ENCODE results near the gene IFNLR1.

GRCh38 chr1:24203404-24203803 lies 16.3 kb upstream of the IFNLR1 start:
- no peak for TF ChIP-seq CTCF (conservative IDR thresholded peaks at IDR 0.05 in 1 of 2, IDR thresholded peaks at IDR 0.05 in 1 of 2; ENCODE audit: low read depth in 1 of 2, low read length in 2 of 2)
- TF ChIP-seq EZH2 (IDR thresholded peaks at IDR 0.05; ENCODE audit: low read length, missing control alignments), result no peak

Measured in fibroblast of lung (primary cell).